ENCODE measurements around the gene C2CD5.
"Not testable (repeated sequence)": the region's sequence is repeated elsewhere in the genome, so short reads cannot be mapped to it uniquely, and the experiment has no call there.

C2CD5 gene

DNA sequence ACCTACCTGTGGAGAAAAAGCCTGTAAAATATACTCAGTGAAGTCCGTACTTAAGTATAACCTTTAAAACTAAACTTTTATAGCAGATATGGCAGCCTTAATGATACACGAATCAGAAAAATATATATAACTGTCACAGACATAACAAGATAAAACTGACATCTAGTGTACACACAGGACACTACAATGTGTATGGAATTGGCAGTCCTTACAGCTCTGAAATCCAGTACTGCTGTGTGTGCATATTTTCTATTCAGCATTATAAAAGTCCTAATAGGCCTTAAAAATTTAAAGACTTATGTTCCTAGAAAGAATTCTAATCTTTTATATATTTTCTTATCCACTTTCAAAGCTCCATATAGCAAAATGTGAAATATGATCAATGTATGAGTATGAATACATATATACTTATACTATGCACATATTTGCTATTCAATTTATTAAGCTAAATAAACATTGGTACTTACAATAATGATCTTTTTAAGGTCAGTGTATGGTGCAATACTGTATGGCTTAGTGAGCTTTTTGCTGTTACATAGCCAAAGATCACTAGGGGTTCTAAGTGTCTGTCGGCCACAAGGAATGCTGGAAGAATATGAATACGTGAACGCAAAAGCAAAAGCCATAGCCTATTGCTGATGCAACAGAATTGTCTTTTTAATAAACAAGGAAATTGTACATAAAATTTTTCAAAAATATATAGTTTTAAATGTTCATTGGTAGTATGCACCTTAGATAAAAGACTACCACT is 69.2 kb downstream of the C2CD5 start:
- no peak for DNase-seq

- DNase-seq = no peak
These were observed 71.1 kb downstream of the C2CD5 start for GRCh38 chr12:22473212-22473611.

DNA sequence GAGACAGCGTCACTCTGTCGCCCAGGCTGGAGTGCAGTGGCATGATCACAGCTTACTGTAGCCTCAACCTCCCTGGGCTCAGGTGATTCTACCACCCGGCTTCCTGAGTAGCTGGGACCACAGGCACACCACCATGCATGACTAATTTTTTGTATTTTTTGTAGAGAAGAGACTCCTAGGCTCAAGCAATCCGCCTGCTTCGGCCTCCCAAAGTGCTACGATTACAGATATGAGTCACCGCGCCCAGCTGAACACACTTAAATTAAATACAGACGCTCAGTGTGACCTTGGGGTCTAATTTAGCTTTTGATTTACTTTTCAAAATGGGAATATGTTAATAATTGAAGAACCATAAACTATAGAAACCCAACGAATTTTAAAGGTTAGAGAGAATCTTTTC is 77.2 kb downstream of the C2CD5 start:
- no peak for DNase-seq

GRCh38 chr12:22463306-22463705 is 81.0 kb downstream of the C2CD5 start:
- no peak for DNase-seq

GRCh38 chr12:22461786-22462185 is 82.6 kb downstream of the C2CD5 start:
- no peak for DNase-seq

DNA sequence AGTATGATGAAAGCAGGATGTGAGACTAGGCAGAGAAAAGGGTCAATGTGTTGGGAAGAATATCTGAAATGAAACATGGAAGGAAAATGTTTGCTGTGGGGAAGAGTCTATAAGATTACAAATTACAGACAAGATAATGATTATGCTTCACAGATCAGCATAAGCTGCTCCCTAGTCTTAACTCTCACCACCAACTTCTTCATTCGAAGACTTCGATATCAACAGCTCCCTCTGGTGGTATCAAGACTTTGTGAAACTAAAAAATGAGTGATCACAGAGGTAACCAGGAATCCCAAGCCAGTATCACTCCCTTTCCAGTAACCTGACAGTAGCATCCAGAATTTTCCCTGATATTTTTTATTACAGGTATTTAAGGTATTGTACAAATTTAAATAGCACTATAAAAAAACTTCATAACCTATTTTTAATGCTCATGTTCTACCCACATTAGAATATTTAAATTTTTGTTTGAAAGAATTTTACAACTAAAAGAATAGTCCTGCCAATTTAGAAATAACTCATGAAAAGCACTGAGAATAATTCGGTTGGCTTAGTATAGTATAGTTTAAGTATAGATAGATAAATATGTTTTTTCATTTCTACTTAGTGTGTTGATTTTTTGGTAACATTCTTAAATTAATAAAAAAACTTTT is 84.4 kb downstream of the C2CD5 start:
- DNase-seq = no peak

- DNase-seq = no peak
These were observed 85.9 kb downstream of the C2CD5 start for GRCh38 chr12:22458298-22458937.

DNA sequence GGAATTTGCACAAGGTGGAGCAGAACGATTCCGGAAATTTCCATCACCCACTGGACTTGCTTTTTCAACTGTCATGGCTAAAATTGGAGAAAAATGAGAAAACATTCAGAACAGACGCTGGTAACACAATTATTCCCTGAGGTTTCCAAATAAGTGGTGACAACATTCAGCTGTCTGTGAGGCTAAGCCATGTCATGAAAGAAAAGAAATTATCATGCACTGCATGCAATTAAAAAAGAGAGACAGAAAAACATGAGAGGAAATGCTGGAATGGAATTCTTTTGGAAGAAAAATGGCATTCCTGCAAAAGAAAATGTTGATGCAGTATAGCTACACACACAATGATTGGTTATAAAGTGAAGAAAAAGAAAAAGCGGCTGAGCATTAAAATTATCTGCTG is 87.3 kb downstream of the C2CD5 start:
- no peak for DNase-seq

DNA sequence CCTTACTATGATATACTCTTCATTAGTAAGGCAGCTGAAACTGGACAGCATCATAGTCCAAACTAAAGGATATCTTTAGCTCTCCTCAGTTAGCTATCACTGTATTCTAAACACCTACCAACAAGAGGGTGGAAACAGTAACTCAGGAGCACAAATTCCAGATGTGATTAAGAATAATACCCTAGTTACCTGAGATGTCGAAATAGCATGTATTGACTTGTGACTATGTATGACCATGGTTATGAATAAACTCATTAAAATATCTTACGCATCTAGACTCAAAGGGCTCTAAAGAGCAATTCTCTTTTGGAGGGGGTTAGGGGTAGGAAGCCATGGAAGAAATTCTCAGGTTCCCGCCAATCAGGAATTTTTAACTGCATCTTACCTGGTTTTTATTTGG is 90.8 kb downstream of the C2CD5 start:
- no peak for DNase-seq

- DNase-seq = no peak
These were observed 97.1 kb downstream of the C2CD5 start for GRCh38 chr12:22447223-22447622.

GRCh38 chr12:22444317-22444665 is 100.1 kb downstream of the C2CD5 start:
- not testable (repeated sequence) for DNase-seq

- peak; percentile 44 for DNase-seq
These were observed 100.7 kb downstream of the C2CD5 start for GRCh38 chr12:22443379-22444316.

GRCh38 chr12:22437031-22437806 is 107.1 kb downstream of the C2CD5 start:
- no peak for DNase-seq

- no peak for DNase-seq
These were observed 108.8 kb downstream of the C2CD5 start for GRCh38 chr12:22435583-22435982.

GRCh38 chr12:22431693-22432251 is 112.6 kb downstream of the C2CD5 start:
- DNase-seq = no peak

- DNase-seq = no peak
These were observed 127.5 kb downstream of the C2CD5 start for GRCh38 chr12:22416801-22417200.

DNA sequence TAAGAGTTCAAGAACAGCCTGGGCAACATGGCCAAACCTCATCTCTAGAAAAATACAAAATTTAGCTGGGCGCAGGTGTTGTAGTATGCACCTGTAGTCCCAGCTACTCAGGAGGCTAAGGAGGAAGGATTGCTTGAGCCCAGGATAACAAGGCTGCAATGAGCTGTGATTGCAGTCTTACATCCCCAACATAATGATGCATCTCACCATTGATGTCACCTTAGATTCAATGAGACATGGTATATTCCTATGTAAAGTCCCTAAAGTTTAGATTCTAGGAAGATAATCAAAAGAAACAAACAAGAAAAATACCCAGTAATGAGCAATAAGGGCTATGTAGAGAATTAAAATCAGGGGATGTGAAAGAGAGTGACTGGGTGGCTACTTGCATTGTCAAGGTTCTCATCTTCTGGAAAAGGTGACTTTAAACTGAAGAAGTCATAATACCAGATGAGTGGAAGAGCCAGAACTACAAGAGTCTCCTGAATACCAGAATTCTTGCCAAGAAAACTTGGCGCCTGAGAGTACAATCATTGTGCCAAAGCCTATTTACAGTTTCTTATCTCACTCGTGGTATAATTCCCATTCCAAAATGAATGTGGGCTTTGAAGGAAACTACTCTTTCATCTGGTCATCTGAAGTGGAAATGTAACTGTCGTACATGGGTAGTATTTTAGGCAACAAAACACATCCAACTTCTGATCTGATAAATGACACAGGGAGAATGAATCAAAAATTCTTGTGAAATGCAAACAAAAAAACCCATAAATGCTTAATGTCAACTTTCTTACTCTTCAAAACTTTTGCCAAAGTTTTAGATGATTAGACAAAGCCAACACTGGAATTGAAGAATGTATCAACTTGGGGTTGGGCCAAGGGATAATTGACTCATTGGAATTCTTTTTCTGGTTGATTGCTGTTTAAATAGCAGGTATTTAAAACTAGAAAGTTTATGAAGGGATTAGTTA is 128.7 kb downstream of the C2CD5 start:
- no peak for DNase-seq

DNA sequence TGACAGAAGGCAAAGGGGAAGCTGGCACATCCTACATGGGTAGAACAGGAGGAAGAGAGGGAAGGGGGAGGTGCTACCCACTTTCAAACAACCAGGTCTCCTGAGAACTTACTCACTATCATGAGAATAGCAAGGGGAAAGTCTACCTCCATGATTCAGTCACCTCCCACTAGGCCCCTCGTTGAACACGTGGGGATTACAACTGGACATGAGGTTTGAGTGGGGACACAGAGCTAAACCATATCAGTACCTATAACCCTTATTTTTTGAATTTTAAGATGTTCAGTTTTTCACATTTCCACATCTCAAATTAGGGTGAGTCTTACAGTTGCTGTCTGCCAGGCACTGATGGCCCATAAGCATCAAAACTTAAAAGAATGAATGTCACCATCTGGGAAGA is 129.6 kb downstream of the C2CD5 start:
- DNase-seq = no peak

- DNase-seq = no peak
These were observed 130.8 kb downstream of the C2CD5 start for GRCh38 chr12:22413592-22413991.

GRCh38 chr12:22412581-22412980 is 131.8 kb downstream of the C2CD5 start:
- DNase-seq = no peak

- no peak for DNase-seq
These were observed 133.9 kb downstream of the C2CD5 start for GRCh38 chr12:22410486-22410885.
